ENCODE data around the gene FABP1.

The FABP1 gene

DNA sequence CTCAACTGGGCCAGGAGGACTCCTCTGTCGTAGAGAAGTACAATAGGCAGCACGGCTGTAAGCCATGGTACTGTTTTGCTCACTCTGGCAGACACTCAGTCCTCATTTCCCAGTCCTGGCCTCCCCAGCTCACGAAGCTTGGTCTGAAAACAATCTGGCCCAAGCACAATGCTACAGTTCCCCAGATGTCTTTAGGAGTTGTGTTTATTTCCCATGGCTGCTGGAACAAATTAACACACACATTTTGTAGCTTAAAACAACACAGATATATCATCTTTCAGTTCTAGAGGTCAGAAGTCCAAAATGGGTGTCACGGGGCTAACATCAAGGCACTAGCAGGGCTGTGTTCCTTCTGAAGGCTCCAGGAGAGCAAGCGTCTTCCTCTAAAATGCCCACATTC, 13.0 kb downstream of the FABP1 start:
- DNase-seq (ENCODE audit: low spot score): no peak

GRCh38 chr2:88113069-88113468, 14.8 kb downstream of the FABP1 start:
- no peak for DNase-seq (ENCODE audit: low spot score)

DNA sequence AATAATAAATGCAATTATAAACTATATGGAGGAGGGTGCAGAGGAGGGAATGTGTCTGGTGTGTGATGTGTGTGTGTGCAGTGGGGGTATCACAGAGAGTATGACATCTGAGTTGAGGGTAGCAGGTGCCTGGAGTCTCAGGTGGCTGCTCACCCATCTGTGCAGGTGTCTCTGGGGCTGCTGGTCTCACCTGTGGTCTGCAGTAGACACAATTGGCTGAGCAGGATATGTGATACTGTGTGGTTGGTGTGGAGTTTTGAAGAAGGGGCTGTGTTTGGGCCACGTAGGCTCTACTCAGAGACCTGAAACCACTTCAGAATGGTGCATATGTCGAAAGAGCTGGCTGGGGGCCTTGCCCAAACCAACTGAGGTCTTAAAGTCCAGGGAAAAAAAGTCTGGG, 17.0 kb downstream of the FABP1 start:
- no peak for DNase-seq (ENCODE audit: low spot score)

- no peak for DNase-seq (ENCODE audit: low spot score)
Measured at GRCh38 chr2:88108796-88109195, 19.1 kb downstream of the FABP1 start.

- no peak for DNase-seq (ENCODE audit: low spot score)
Measured at GRCh38 chr2:88100489-88100858, 27.4 kb downstream of the FABP1 start.

GRCh38 chr2:88099798-88100488, 27.9 kb downstream of the FABP1 start:
- peak; percentile 90 for DNase-seq (ENCODE audit: low spot score)

DNA sequence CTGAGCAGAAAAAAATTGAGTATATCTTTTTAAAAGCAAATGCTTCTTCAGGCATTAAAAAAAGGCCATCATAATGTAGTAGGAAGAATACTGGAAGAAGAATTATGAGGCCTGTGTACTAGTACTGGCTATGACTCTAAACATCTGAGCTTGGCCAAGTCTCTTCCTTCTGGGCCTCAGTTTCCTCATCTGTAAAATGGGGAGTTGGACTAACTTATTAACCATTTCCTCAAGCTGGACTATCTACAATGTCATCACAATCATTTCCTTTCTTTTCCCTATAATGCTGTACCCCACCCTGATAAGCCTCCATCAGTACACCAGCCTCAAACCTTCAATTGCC, 29.3 kb downstream of the FABP1 start:
- DNase-seq (ENCODE audit: low spot score): no peak

DNA sequence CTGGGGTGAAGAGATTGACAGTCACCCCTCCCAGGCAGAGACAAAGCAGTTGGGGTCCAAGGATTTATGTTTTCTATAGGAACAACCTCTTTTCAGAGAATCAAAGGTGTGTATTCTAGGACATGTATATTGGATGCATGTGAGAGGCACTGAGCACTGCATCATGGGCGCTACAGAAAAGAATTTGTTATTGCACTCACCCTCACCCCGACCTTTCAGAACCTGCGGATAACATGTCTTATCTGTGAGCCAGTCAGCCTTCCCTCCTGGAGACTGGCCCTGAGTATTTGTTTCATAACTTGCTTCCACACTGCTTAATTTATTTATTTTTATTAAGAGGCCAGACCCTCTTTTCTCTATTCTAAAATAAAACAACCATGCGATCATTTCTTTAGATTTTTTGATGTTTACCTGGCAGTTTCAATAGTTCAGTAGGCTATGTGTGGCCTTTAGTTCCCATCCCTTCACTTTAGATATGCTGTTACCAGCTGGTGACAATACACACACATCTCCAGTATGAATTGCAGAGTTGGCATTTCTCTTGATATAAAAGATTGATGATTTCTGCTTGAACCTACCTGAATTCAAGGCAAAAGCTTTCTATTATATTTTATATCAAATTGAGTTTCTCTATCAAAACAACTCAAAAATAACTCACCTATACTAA, 29.8 kb downstream of the FABP1 start:
- no peak for DNase-seq (ENCODE audit: low spot score)

DNA sequence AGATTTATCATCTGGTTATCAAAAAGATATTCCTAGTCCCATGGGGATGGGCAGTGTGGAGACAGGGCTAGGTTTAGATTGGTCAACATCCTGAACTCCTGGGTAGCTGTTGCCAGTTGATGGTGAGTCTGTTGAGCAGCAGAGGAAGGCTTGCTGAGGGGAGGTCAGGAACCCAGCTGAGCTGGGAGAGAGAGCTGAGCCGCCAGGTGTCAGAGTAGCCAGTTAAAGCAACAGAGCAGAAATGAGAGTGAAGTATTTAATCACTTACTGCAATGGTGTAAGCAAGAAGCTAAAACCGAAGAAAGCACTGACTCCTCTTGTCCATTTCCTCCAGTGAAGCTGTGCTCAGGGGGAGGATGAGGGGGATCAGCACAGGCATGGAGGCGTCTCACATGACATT, 30.7 kb downstream of the FABP1 start:
- DNase-seq (ENCODE audit: low spot score): no peak

DNA sequence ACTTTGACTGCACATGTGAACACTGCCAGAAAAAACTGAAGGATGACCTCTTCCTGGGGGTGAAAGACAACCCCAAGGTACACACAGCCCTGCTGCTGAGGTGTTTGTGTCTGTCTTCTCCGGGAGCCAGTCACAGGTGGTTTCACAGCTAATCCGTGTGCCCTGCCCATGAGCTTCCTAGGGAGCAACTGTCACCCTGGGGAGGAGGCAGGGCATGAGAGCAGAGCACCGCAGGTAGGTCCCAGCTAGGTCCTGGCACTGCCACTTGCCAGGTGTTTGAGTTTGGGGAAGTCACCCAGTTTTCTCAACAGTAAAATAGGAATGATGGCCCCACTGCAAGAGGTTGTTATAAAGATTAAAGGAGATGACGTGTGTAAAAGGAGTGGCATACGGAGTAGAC, 31.2 kb downstream of the FABP1 start:
- no peak for DNase-seq (ENCODE audit: low spot score)

GRCh38 chr2:88095022-88095421, 32.8 kb downstream of the FABP1 start:
- DNase-seq (ENCODE audit: low spot score): no peak

- no peak for DNase-seq (ENCODE audit: low spot score)
Measured at GRCh38 chr2:88092773-88093172, 35.1 kb downstream of the FABP1 start.

GRCh38 chr2:88091943-88092342, 35.9 kb downstream of the FABP1 start:
- DNase-seq (ENCODE audit: low spot score): no peak

- no peak for DNase-seq (ENCODE audit: low spot score)
Measured at GRCh38 chr2:88090446-88091283, 37.2 kb downstream of the FABP1 start.

DNA sequence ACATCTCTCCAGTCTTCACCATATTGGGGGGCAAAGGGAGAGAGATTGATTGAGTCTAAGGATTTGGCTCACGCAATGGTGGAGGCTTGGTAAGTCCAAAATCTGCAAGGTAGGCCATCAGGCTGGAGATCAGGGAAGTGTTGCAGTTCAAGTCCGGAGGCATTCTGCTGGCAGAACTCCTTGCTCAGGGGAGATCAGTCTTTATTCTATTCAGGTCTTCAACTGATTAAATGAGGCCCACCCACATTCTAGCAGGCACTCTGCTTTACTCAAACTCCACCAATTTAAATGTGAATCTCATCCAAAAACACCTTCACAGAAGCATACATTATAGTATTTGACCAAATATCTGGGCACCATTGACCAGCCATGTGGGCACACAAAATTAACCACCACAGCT, 38.9 kb downstream of the FABP1 start:
- DNase-seq (ENCODE audit: low spot score): no peak

GRCh38 chr2:88087763-88088162, 40.1 kb downstream of the FABP1 start:
- no peak for DNase-seq (ENCODE audit: low spot score)

DNA sequence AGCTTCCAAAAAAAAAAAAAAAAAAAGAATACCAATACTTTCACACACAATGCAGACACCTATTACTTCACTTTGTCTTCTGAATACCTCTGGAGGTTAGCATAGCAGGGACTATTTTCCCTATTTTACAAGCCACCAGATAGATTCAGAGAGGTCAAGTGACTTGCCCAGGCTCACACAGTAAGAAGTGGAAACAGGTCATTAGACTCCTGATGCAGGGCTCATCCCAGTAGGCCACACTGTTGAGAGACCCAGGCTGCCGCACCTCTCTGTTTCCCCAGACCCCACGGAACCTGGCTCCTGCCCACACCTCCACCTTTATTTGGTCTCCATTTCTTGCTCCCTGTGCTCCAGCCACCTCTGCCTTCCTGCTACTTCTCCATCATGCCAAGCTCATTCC, 40.8 kb downstream of the FABP1 start:
- DNase-seq (ENCODE audit: low spot score): no peak

GRCh38 chr2:88086401-88086800, 41.5 kb downstream of the FABP1 start:
- no peak for DNase-seq (ENCODE audit: low spot score)

GRCh38 chr2:88085602-88086001, 42.3 kb downstream of the FABP1 start:
- DNase-seq (ENCODE audit: low spot score): no peak

- no peak for DNase-seq (ENCODE audit: low spot score)
Measured at GRCh38 chr2:88085099-88085498, 42.8 kb downstream of the FABP1 start.

DNA sequence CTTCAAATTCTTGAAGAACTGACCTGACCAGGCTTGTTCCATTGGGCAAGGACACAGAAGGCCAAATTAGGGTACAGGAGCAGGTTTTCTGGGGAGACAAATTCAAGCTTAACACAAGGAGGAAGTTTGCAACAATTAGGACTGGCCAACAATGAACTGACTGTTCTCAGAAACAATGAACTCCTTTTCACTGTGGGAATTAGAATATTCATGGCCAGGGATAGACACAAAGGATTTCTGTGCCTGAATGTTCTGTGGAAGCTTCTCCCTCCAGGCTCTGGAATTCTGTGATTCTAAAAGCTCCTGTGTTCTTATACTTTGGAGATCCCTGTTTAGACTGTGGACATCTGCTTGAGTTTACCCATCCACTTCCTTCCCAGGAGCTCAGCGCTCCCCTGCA, 45.1 kb downstream of the FABP1 start:
- no peak for DNase-seq (ENCODE audit: low spot score)

DNA sequence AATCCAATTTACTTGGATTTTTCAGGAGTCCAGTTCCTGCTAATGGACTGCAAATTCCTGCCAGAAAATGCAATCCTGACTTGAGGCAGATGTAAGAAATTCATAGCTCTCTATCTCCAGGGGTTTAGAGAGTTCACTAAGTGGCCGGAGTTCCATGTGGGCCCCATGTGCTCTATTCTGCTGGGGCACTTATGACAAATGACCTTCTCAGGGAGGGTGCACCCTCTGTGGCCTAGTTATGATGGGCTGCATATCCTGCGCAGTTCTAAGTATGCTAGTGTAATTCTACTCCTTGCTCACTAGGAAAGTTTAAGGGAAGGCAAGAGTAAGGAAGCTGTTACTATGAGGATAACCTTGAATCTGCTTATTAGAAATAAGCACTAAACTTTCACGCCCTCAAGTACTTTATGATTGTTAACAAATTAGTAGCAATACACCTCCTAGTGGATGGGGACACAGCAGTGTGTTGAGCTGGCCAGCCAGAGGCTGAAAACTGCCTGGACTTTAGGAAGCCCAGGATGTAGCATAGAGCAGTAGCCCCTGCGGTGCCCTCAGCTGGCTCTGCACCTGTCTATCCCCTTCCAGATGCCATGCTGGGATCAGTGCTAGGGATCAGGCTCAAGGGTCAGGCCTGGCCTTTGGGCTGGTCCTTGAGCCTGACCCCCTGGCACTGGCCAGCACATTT, 45.8 kb downstream of the FABP1 start:
- no peak for DNase-seq (ENCODE audit: low spot score)

- no peak for DNase-seq (ENCODE audit: low spot score)
Measured at GRCh38 chr2:88080545-88080944, 47.3 kb downstream of the FABP1 start.
